Stimulated activated CD8-positive, alpha-beta memory T cell treated with anti-CD3 and anti-CD28 coated beads, Interleukin-4, amount 100 ng/mL, for 48 hours (primary cell): ENCODE data around the gene C13orf46.
A peak's percentile ranks its signal among the peaks of the same experiment; 100 is the strongest.
"Not testable (repeated sequence)": the region's sequence is repeated elsewhere in the genome, so short reads cannot be mapped to it uniquely, and the experiment has no call there.

Experiments used
- DNase-seq: peaks from one replicate; pipeline ENCODE4 v3.0.0-alpha.2; 2020

The C13orf46 gene

GRCh38 chr13:113973218-113974164 lies at the start of gene C13orf46:
Gene C13orf46, minus strand, starts transcription at chr13:113974076. Its CDS starts 79 bp downstream, at chr13:113973997.
- no peak for DNase-seq

DNA sequence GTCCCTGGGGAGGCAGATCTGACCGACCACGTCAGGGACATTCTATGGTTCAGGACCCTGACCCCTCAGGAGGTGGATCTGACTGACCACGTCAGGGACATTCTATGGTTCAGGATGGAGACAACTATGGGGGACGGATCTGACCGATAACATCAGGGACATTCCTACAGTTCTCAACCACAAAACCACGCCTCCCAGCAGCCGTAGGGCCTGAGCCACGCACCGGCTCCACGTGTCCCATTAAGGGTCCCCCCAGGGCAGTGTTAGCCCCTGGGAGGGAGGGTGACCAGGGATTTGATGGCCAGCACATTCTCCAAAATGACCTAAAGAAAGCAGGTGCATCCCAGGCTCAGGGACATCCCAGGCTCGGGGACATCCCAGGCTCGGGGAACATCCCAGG lies 49.0 kb upstream of the C13orf46 start:
- DNase-seq: no peak

GRCh38 chr13:114022309-114022669 lies 48.4 kb upstream of the C13orf46 start:
- DNase-seq: no peak

DNA sequence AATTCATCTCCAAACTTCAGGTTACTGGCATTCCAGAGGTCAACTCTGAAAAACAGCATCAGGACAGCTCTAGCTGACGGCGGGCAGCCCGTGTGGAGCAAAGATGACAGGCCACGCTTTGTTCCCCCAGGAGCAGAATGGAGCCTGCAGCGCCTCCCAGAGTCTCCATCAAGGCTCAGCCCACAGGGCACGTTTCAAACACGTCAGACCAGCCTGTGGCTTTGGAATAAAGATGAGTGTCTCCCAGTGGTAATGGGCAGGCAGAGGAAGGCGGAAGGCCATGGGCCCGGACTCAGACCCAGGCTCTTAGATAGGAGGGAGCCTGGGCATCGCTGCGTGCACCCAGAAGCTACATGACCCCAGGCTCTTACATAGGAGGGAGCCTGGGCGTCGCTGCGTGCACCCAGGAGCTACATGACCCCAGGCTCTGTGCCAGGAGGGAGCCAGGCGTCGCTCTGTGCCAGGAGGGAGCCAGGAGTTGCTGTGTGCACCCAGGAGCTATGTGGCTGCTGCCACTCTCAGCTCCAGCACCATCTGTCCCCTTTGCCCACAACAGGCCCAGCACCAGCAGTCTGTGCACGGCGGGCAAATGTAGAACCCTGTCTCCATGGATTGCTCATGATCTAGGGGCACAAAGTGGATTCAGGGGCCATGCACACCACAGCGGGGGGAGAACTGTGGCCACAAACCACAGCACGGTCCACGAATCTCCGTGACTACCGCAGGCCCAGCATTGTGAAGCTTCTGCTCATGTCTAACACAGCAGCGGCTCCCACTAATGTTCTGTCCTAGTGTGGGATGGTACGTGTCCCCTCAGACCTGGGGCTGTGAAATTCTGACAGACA lies 47.8 kb upstream of the C13orf46 start:
- DNase-seq: no peak

GRCh38 chr13:114020750-114021463 lies 47.0 kb upstream of the C13orf46 start:
- no peak for DNase-seq

DNA sequence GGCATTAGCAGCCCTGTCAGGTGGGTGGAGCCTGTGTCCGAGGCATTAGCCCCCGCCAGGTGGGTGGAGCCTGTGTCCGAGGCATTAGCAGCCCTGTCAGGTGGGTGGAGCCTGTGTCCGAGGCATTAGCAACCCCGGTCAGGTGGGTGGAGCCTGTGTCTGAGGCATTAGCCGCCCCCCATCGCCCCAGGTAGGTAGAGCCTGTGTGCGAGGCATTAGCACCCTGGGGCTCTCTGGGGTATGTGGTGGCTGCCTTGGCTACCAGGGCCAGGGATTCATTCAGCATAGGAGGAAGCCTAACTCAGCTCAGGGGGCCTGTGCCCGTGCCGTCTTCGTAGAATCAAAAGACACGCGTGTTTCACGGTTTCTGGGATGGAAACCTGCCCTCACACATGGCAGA lies 46.3 kb upstream of the C13orf46 start:
- DNase-seq: not testable (repeated sequence)

DNA sequence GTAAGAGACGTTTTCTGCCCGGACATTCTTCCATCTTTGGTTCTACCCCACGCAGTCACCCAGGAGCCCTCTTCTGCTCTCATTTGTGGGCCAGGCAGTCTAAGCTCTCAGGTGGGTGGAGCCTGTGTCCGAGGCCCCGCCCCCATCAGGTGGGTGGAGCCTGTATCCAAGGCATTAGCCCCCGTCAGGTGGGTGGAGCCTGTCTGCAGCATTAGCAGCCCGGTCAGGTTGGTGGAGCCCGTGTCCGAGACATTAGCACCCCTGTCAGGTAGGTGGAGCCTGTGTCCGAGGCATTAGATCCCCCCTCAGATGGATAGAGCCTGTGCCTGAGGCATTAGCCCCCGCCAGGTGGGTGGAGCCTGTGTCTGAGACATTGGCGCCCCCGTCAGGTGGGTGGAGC lies 45.5 kb upstream of the C13orf46 start:
- peak; percentile 78 for DNase-seq

DNA sequence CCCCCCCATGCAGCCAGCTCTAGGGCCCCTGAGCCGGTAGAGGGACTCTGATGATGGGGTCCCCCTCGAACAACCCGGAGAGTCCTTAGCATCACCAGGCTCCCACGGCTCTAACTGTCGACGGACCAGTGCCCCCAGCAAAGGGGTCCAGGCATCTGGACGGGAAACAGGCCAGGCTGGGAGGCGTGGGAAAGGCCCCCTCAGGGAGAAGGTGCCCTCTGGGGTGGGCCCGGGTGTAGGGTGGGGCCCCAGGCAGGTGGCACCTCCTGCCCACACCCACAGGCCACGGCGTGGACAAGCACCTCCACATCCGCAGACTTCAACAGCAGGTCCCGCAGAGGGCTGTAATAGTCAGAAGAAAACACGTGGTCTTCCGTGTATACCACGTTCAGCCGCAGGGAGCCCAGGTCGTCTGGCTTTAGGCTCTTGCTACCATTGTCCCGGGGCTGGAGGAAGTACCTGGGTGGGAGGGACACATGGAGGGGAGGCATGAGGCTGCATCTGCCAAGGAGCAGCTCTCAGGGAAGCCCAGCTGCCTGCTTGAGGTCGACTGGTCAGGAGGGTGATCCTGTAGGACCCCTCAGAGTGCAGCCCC lies 44.7 kb upstream of the C13orf46 start:
- no peak for DNase-seq

DNA sequence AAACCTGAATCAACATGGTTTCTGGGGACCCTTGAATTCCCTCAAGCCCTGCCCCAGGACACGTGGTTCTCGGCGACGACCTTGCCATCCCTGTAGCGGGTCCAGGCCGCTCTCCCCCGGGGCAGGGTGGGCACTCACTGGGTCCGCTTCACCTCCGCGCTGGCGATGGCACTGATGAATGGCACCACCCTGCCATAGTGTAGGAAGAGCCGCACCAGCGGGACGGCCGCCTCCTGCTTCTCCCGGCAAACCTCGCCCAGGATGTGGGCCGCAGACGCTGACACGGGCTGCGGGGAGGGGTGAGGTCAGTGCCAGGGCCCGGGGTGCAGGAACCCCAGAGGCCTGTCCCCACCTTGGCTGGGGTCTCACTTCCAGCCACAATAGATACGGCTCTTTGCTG lies 44.1 kb upstream of the C13orf46 start:
- no peak for DNase-seq

DNA sequence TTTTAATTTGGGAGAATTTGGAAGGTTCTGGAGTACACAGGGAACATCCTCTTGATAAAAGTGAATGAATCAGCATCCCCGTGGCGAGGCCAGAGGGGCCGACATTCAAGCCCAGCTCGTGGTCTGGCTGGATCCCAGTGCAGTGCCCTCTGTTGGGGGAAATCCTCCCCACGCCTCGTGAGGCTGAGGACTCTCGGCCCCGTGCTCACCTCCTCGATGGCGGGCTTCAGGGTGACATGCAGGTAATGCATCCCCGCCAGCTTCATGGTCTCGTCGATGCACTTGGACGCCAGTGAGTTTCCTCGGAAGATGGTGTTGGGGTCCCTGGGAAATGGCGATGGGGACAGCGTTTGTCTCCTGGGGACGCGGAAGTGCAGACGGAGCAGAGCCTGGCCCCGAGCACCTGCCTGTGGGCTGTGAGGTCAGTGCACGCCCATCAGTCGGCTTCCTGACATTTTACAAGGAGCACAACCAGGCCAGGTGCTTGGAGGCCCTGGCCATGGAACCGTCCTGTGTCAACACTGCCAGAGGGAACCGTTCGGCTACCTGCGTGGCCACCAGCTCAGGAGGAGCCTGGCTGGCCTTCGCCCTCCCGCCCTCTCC lies 43.3 kb upstream of the C13orf46 start:
- no peak for DNase-seq

- no peak for DNase-seq
Measured at GRCh38 chr13:114016321-114017027, 42.6 kb upstream of the C13orf46 start.

DNA sequence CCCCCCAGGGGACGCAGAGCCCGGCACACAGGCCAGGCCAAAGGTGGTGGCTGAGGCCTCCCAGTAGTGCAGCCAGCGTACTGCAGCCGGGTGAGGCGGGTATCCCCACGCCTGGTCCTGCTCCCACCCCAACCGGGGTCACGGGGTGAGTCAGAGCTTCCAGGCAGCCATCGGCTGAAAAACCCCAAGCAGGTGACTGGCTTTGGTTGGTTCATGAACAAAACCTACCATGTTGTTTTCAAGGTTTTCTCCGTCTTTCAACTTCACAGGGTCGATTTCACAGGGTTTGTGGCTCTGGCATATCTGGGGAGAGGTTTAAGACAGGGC lies 42.1 kb upstream of the C13orf46 start:
- DNase-seq: peak; percentile 47

DNA sequence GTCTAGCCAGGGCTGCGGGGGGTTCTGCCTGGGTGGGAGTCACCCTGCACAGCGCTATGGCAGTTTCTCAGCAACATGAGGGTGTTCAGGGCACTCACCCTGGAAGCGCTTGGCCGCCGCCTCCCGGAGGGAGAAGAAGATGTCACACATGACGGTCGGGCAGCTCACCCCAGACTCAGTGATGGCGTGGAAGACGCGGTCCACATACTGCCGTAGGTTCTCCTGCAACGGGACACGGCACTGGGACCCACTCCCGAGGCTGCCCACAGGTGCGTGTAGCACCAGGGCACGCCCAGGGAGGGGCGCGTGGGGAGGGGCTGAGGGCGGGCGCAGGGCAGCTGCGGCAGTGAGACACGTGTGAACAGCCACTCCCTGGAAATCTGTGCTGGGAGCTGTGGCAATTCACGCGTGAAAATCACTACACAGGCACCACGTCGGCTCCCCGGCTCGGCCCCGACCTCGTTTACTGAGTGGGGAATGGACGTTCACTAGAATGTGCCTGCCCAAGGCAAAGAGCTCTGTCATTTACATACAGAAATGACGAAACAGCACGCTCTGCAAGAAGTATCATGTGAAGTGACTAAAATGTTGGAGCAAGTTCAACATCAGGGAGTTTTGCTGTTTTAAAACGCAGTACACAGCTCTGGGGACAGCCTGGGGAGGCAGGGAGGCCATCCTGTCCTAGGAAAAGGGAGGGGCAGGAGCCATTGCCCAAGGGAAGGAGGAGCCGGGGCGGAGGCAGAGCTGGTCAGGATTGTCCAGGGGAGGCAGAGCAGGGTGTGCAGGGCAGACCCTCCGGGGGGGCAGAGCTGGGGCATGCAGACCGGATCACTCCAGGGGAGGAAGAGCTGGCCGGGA lies 41.5 kb upstream of the C13orf46 start:
- no peak for DNase-seq

GRCh38 chr13:114013952-114014629 lies 40.2 kb upstream of the C13orf46 start:
- no peak for DNase-seq

DNA sequence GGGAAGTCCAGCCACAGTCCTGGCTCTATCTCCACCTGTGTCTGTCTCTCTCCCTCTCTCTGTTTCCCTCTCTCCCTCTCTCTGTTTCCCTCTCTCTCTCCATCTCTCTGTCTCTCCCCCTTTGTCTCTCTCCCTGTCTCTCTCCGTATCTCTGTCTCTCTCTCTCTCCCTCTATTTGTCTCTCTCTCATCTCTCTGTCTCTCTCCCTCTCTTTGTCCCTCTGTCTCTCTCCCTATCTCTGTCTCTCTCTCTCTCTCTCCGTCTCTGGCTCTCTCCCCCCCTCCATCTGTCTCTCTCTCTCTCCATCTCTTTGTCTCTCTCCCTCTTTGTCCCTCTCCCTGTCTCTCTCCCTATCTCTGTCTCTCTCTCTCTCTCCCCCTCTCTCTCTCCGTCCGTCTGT lies 39.5 kb upstream of the C13orf46 start:
- DNase-seq: no peak

DNA sequence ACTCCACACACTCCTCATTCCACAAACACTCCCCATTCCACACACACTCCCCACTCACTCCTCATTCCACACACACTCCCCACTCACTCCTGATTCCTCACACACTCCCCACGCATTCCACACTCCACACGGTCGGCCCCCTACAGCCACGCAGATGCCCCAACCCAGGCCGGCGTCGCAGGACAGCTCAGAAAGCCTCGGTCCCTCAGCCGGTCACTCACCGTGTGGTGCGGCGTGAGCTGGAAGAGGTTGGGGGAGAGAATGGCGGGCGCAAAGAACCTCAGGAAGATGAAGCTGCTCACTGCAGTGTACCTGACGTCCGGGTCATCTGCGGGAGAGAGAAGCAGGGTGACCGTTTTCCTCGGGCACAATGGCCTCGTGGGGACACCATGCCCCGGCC lies 39.0 kb upstream of the C13orf46 start:
- DNase-seq: no peak

GRCh38 chr13:114012141-114012540 lies 38.3 kb upstream of the C13orf46 start:
- DNase-seq: no peak

DNA sequence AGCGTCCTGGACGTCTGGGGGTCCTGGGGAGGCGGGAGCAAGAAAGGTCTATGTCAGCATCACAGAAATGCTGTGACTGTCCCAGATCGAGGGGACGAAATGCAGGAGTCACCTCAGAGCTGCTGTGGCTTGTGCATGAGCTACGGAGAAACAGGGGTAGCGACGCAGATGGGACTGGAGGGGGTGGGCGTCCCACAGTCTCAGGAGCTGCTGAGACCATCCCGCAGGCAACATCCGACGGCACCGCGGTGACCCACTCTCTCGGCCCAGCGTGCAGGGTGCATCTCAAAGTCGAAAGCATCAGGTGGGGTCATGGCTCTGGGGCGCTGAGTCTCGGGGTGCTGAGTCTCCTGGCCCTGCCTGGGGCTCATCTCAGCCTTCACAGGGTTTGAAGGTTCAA lies 37.4 kb upstream of the C13orf46 start:
- no peak for DNase-seq

- peak; percentile 33 for DNase-seq
Measured at GRCh38 chr13:114010401-114011101, 36.7 kb upstream of the C13orf46 start.
